Measurements from ENCODE around the gene CRYBG1.

Gene CRYBG1

GRCh38 chr6:106572436-106572835 lies 211.9 kb downstream of the CRYBG1 start:
- Histone ChIP-seq H3K27me3 (replicated peaks; ENCODE audit: control insufficient read depth, insufficient read depth, low read length) (no peaks in the 10 kb centered on the region), H3K36me3 (ENCODE audit: control insufficient read depth, insufficient read depth, low read length) (peaks cover 7% of the 10 kb centered on the region), H3K4me3 (replicated peaks; ENCODE audit: low read depth, low read length) (no peak overlapping the region)
- DNase-seq (ENCODE audit: extremely low read depth, insufficient read length): no peak
- no peak for TF ChIP-seq CTCF (IDR thresholded peaks at IDR 0.05; ENCODE audit: insufficient read depth, low read length, poor library complexity, severe bottlenecking)

- DNase-seq (ENCODE audit: extremely low read depth, insufficient read length): no peak
- no peaks in the 10 kb centered on the region for H3K27me3 ChIP-seq (replicated peaks; ENCODE audit: control insufficient read depth, insufficient read depth, low read length)
Observed at GRCh38 chr6:106572875-106573585, 212.5 kb downstream of the CRYBG1 start.

GRCh38 chr6:106574741-106575458 lies 214.4 kb downstream of the CRYBG1 start:
- DNase-seq (ENCODE audit: extremely low read depth, insufficient read length): no peak
- no peak for TF ChIP-seq CTCF (IDR thresholded peaks at IDR 0.05; ENCODE audit: insufficient read depth, low read length, poor library complexity, severe bottlenecking)
- Histone ChIP-seq H3K36me3 (ENCODE audit: control insufficient read depth, insufficient read depth, low read length) (peaks cover under 1% of the 10 kb centered on the region), H3K27me3 (replicated peaks; ENCODE audit: control insufficient read depth, insufficient read depth, low read length) (no peaks in the 10 kb centered on the region), H3K4me3 (replicated peaks; ENCODE audit: low read depth, low read length) (no peak overlapping the region)

More at GRCh38 chr6:106572875-106573585, 212.5 kb downstream of the CRYBG1 start:
- TF ChIP-seq CTCF (IDR thresholded peaks at IDR 0.05; ENCODE audit: insufficient read depth, low read length, poor library complexity, severe bottlenecking): no peak
- Histone ChIP-seq H3K36me3 (ENCODE audit: control insufficient read depth, insufficient read depth, low read length) (peaks cover 3% of the 10 kb centered on the region), H3K4me3 (replicated peaks; ENCODE audit: low read depth, low read length) (no peak overlapping the region)

GRCh38 chr6:106579281-106579680 lies 218.8 kb downstream of the CRYBG1 start:
- DNase-seq (ENCODE audit: extremely low read depth, insufficient read length): no peak
- H3K36me3 ChIP-seq (ENCODE audit: control insufficient read depth, insufficient read depth, low read length): no peaks in the 10 kb centered on the region; the same call in none of the 2 replicates
- no peak for TF ChIP-seq CTCF (IDR thresholded peaks at IDR 0.05; ENCODE audit: insufficient read depth, low read length, poor library complexity, severe bottlenecking)
- no peaks in the 10 kb centered on the region for H3K27me3 ChIP-seq (replicated peaks; ENCODE audit: control insufficient read depth, insufficient read depth, low read length)
- no peak overlapping the region for H3K4me3 ChIP-seq (replicated peaks; ENCODE audit: low read depth, low read length)

DNA sequence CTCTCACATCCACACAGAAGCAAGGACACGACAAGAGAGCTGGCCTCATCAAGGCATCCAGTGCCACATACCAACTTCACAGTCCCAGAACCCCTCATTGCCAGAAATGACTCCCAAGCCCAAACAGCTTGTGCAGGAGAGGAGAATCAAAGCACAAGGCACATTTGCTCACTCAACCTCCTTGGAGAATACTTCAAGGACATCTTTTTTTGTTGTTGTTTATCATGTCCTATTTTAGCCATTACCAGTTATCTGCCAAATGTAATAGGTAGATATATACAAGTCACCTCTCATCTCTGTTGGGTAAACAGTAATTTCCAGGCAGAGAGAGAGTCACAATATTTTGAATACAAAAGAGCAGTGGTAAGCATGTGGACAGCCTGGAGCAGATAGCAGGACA lies 221.0 kb downstream of the CRYBG1 start:
- no peak for TF ChIP-seq CTCF (IDR thresholded peaks at IDR 0.05; ENCODE audit: insufficient read depth, low read length, poor library complexity, severe bottlenecking)
- Histone ChIP-seq H3K4me3 (replicated peaks; ENCODE audit: low read depth, low read length) (no peak overlapping the region), H3K36me3 (ENCODE audit: control insufficient read depth, insufficient read depth, low read length) (no peaks in the 10 kb centered on the region; the same call in none of the 2 replicates), H3K27me3 (replicated peaks; ENCODE audit: control insufficient read depth, insufficient read depth, low read length) (no peaks in the 10 kb centered on the region)
- no peak for DNase-seq (ENCODE audit: extremely low read depth, insufficient read length)

All from GM06990 (cell line).